Activated CD4-positive, alpha-beta T cell treated with anti-CD3 and anti-CD28 coated beads, Interleukin-2, amount 50 U/mL, for 48 hours (primary cell): Measurements from ENCODE around the gene SYT1.

Experiments
- DNase-seq, 2 experiments: peaks; one replicate each; pipeline ENCODE4 v3.0.0-alpha.2; 2020

The SYT1 gene

DNA sequence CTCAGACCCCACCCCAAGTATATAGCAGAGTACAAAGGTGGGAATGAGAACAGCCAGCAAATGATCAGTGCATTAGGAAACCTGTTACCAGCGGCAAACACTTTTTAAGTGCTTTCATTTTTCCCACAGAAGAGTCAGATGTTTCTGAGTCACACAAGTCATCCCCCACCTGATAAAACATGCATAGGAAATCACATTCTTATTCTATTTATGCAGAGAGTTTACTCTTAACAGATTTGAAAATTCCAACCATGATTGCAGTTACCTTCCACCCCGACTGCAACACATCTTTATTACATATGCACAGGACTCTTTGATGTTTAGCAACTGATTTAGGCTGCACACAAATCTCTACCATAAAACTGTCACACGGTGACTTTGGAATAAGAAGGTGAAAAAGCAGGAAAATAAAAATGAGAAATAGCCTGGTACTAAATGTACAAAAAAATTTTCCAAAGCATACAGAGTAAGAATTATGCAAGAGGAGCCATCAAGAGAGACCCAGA lies 589.8 kb downstream of the SYT1 start:
- DNase-seq: no peak

DNA sequence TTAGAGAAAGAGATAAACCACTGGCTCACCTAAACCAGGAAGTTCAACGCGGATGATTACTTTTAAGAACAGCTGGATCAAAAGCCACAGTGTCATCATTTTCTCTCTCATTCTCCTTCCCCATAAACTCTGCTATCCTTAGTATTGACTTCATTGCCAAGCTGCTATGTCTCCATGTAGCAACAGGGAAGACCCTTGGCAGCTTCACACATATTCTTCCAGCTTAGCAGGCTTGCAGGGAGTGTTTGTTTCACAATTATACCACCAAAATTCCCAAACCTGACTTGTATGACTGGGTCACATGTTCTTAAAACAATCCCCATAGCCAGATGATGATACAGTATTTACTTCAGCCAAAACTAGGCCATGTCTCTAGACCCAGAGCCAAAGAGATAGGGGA lies 590.7 kb downstream of the SYT1 start:
- DNase-seq: no peak

DNA sequence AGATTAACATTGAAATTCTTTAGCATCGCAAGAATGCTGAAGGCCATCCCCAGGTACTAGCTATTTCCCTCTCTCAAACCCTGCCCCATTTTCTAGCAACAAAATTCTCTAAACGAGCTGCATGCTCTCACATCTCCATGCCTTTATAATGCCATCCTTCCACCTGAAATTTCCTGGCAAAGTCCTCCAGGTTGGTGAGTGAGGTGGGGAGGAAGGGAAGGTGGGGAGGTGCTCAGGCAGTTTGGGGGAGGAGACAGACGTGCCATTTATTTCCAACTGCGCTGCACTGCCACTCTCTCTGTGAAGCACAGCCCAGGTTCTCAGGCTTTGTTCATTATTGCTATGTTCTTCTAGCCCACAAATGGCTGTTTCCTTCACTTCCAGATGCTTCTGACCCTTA lies 617.7 kb downstream of the SYT1 start:
- no peak for DNase-seq

DNA sequence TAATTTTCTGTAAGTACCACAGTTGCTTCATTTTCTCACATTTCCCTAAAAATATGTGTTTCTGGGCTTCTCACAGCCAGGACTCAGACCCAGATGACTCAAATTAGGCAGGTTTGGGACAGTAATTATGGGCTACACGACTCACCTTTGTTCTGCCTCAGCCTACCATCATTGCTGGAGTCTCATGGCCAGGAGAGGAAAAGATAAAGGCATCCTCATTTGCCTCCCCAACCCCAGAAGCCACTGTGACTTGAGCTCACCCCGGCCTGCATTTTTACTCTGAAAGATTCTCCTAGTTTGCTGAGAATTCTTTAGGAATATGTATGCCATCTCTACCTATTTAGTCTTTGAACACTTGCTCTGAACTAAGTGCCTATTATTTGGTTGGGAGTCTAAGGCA lies 618.3 kb downstream of the SYT1 start:
- DNase-seq: no peak

- no peak for DNase-seq
Observed at GRCh38 chr12:79486154-79486553, 621.6 kb downstream of the SYT1 start.

GRCh38 chr12:79487386-79488110 lies 623.0 kb downstream of the SYT1 start:
- DNase-seq: no peak
